Measurements from ENCODE around the gene MAPK9. TPM values are rescaled to one million over a fixed set of nuclear protein-coding genes. Genes with fewer than 3 reads are reported as not detected.

Gene MAPK9
- total RNA-seq, 4 donors from 2014 or later, result 17.6 to 21.8 (median 19.5) TPM

- DNase-seq (ENCODE audit: low spot score in 2 of 2), result no peak
- TF ChIP-seq CTCF (IDR thresholded peaks at IDR 0.05), result no peak
- no peak for TF ChIP-seq POLR2A (IDR thresholded peaks at IDR 0.05)
- no peak for TF ChIP-seq EP300 (IDR thresholded peaks at IDR 0.05)
- no peak for TF ChIP-seq POLR2AphosphoS5 (IDR thresholded peaks at IDR 0.05)
These were observed 2.5 kb downstream of the MAPK9 start for GRCh38 chr5:180289433-180289832.

GRCh38 chr5:180287868-180288267 is 4.0 kb downstream of the MAPK9 start:
- WGBS, result 91% methylated on average over 7 of the region's 7 CpGs
- H3K27me3 ChIP-seq, result no peaks in the 10 kb centered on the region

More at GRCh38 chr5:180289433-180289832, 2.5 kb downstream of the MAPK9 start:
- 40% methylated on average over 3 of the region's 3 CpGs for WGBS
- Histone ChIP-seq H3K36me3 (peaks cover 9% of the 10 kb centered on the region), H3K9me3 (no peaks in the 10 kb centered on the region), H3K4me3 (no peak overlapping the region), H3K27ac (no peak overlapping the region), H3K4me1 (peaks cover 27% of the 10 kb centered on the region), H3K27me3 (no peaks in the 10 kb centered on the region)

GRCh38 chr5:180287404-180287803 is 4.5 kb downstream of the MAPK9 start:
- TF ChIP-seq CTCF (IDR thresholded peaks at IDR 0.05), result no peak
- TF ChIP-seq EP300 (IDR thresholded peaks at IDR 0.05), result no peak
- no peak for TF ChIP-seq POLR2AphosphoS5 (IDR thresholded peaks at IDR 0.05)
- TF ChIP-seq POLR2A (IDR thresholded peaks at IDR 0.05), result no peak
- H3K4me1 ChIP-seq, result peaks cover 16% of the 10 kb centered on the region
- no peak overlapping the region for H3K27ac ChIP-seq
- H3K4me3 ChIP-seq, result no peak overlapping the region
- WGBS, result 78% methylated on average over 2 of the region's 2 CpGs
- no peaks in the 10 kb centered on the region for H3K9me3 ChIP-seq
- DNase-seq (ENCODE audit: low spot score in 2 of 2), result no peak
- peaks cover 26% of the 10 kb centered on the region for H3K36me3 ChIP-seq
- H3K27me3 ChIP-seq, result no peaks in the 10 kb centered on the region

More at GRCh38 chr5:180287868-180288267, 4.0 kb downstream of the MAPK9 start:
- Histone ChIP-seq H3K4me3 (no peak overlapping the region), H3K36me3 (peaks cover 22% of the 10 kb centered on the region), H3K4me1 (peaks cover 20% of the 10 kb centered on the region), H3K9me3 (no peaks in the 10 kb centered on the region), H3K27ac (no peak overlapping the region)
- no peak for TF ChIP-seq EP300 (IDR thresholded peaks at IDR 0.05)
- DNase-seq (ENCODE audit: low spot score in 2 of 2), result no peak

- peaks cover 47% of the 10 kb centered on the region for H3K36me3 ChIP-seq
- H3K9me3 ChIP-seq, result no peaks in the 10 kb centered on the region
- TF ChIP-seq CTCF (IDR thresholded peaks at IDR 0.05) (no peak), POLR2A (IDR thresholded peaks at IDR 0.05) (no peak), POLR2AphosphoS5 (IDR thresholded peaks at IDR 0.05) (no peak), EP300 (IDR thresholded peaks at IDR 0.05) (no peak)
- H3K27me3 ChIP-seq, result no peaks in the 10 kb centered on the region
- DNase-seq (ENCODE audit: low spot score in 2 of 2), result no peak
- H3K4me1 ChIP-seq, result no peaks in the 10 kb centered on the region
- no peak overlapping the region for H3K27ac ChIP-seq
- no peak overlapping the region for H3K4me3 ChIP-seq
- 79% methylated on average over 10 of the region's 10 CpGs for WGBS
These were observed 7.7 kb downstream of the MAPK9 start for GRCh38 chr5:180284149-180284548.

GRCh38 chr5:180283026-180283615 is 8.8 kb downstream of the MAPK9 start:
- no peak overlapping the region for H3K27ac ChIP-seq
- no peaks in the 10 kb centered on the region for H3K4me1 ChIP-seq
- TF ChIP-seq POLR2AphosphoS5 (IDR thresholded peaks at IDR 0.05) (no peak), EP300 (IDR thresholded peaks at IDR 0.05) (no peak), POLR2A (IDR thresholded peaks at IDR 0.05) (no peak), CTCF (IDR thresholded peaks at IDR 0.05) (no peak)
- H3K27me3 ChIP-seq, result no peaks in the 10 kb centered on the region
- no peaks in the 10 kb centered on the region for H3K9me3 ChIP-seq
- no peak for DNase-seq (ENCODE audit: low spot score in 2 of 2)
- H3K4me3 ChIP-seq, result no peak overlapping the region
- 82% methylated on average over 10 of the region's 10 CpGs for WGBS
- peaks cover 57% of the 10 kb centered on the region for H3K36me3 ChIP-seq

- peaks cover 65% of the 10 kb centered on the region for H3K36me3 ChIP-seq
- 97% methylated on average over 9 of the region's 9 CpGs for WGBS
These were observed 9.6 kb downstream of the MAPK9 start for GRCh38 chr5:180282281-180282680.

More at GRCh38 chr5:180282281-180282680, 9.6 kb downstream of the MAPK9 start:
- TF ChIP-seq CTCF (IDR thresholded peaks at IDR 0.05), result no peak
- no peak for TF ChIP-seq EP300 (IDR thresholded peaks at IDR 0.05)
- no peak for TF ChIP-seq POLR2A (IDR thresholded peaks at IDR 0.05)
- TF ChIP-seq POLR2AphosphoS5 (IDR thresholded peaks at IDR 0.05), result no peak
- no peak for DNase-seq (ENCODE audit: low spot score in 2 of 2)
- H3K4me1 ChIP-seq, result no peaks in the 10 kb centered on the region
- H3K9me3 ChIP-seq, result no peaks in the 10 kb centered on the region
- H3K27ac ChIP-seq, result no peak overlapping the region
- H3K27me3 ChIP-seq, result no peaks in the 10 kb centered on the region
- no peak overlapping the region for H3K4me3 ChIP-seq

All from suprapubic skin (tissue), 4 donors.